NCI-H510A treated with DMSO at 0.1 percent for 48 hours (cell line): Measurements from ENCODE around the gene RAMP1.

Experiments used
- DNase-seq: peaks from one replicate; lab custom pipeline; 2025; lab: John Stamatoyannopoulos, UW

Gene RAMP1

DNA sequence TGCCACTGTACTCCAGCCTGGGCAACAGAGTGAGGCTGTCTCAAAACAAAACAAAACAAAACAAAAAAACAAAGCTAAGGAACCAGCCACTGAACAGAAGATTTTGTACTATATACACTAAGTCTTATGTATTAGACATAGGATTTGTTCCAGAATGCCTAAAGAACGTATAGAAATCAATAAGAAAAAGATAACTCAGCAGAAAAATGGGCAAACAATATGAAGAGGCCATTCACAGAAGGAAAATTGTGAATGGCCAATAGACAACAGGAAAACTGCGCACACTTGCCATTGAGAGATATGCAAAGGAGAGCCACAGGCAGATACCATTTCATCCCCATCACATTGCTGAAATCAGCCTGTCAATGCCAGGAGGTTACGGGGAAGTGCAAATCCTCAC is 92.5 kb downstream of the RAMP1 start:
- DNase-seq = no peak

GRCh38 chr2:237952851-237953250 is 93.4 kb downstream of the RAMP1 start:
- no peak for DNase-seq

- no peak for DNase-seq
Observed at GRCh38 chr2:237955640-237956401, 96.4 kb downstream of the RAMP1 start.

DNA sequence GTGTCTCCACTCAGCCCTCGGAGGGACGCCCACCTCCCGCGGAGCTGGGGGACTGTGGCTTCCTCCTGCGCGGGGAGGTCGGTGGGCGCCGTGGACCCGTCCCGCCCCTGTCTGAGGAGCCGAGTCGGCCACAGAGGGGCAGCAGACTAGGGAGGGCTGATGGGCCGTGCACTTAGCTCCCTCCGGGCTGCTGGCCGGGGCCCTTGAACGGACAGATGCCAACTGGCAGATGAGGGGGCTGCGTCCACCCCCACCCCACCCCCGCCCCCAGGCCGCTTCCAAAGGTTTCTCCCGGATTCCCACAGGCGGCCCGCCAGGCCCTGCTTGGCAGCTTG is 96.9 kb downstream of the RAMP1 start:
- DNase-seq = no peak

DNA sequence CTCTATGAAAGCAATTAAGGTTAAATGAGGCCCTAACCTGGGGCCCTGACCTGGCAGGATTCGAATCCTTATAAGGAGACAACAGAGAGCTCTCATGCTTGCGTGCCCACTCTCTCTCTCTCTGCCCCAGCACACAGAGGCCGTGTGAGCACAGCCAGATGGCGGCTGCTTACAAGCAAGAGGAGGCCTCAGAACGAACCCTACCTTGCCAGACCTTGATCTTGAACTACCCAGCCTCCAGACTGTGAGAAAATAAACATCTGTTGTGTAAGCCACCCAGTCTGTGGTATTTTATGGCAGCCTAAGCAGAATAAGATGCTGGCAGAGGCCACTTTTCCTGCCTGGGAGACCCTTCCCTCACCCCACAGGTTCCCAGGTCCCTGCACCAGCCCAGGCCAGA is 102.2 kb downstream of the RAMP1 start:
- DNase-seq = no peak
